HCT116 (cell line): Measurements from ENCODE around the gene PLD4. TPM values are rescaled to one million over a fixed set of nuclear protein-coding genes. Genes with fewer than 3 reads are reported as not detected.

ENCODE experiments used
- ATAC-seq: fragments of 200-7000 bp; cut with Tn5 transposase; 2 replicates; pipeline ENCODE4 v1.9.1; 2020; ENCODE audit warnings: mild to moderate bottlenecking, moderate library complexity
- BruUV-seq: library from RNA; stranded (reverse); fragments of 400-500 nt; replicated peaks from 2 replicates; lab custom pipeline; 2021; lab: Mats Ljungman, UMichigan
- CTCF ChIA-PET: fragments of 300-600 bp; sonication (Branson Sonifier 250); formaldehyde crosslinking; loops from one replicate; lab custom pipeline; 2021; ENCODE audit warnings: antibody characterized with exemption; lab: Charles Lee
- POLR2A ChIA-PET: fragments of 300-600, 350-600 bp; sonication (Branson Sonifier 250); formaldehyde crosslinking; loops from one replicate; lab custom pipeline; 2021; ENCODE audit warnings: antibody characterized with exemption; lab: Charles Lee
- RAD21 ChIA-PET, 2 experiments: fragments of 300-600 bp; sonication (Branson Sonifier 250); formaldehyde crosslinking; loops; one replicate each; lab custom pipeline; 2023; ENCODE audit warnings: low total read pairs in 2 of 2; ENCODE audit not compliant: uncharacterized antibody in 2 of 2, unreplicated experiment in 2 of 2, low non-redundant PET in 1 of 2; lab: Charles Lee
- DNase-seq: peaks from one replicate; pipeline ENCODE4 v3.0.0-alpha.2; 2010; ENCODE audit warnings: low read depth, low spot score
- H2AFZ ChIP-seq: fragments of 200-600 bp; shearing (Covaris generic), sonication (generic); 2 replicates; pipeline ENCODE4 v1.6.1; 2017; ENCODE audit warnings: low read depth, mixed run types, mixed read lengths, antibody characterized with exemption, low read length; ENCODE audit not compliant: poor library complexity, severe bottlenecking
- H3K27ac ChIP-seq: 2 replicates; pipeline ENCODE4 v1.5.1; 2012; ENCODE audit warnings: low read depth, low read length
- H3K27me3 ChIP-seq: fragments of 200-600 bp; sonication (generic); 2 replicates; pipeline ENCODE4 v1.6.1; 2016; ENCODE audit warnings: mixed run types, low read length, mixed read lengths; ENCODE audit not compliant: insufficient read depth
- H3K36me3 ChIP-seq, 2 experiments: fragments of 200-500 bp in 1 of 2; fragments of 200-600 bp in 1 of 2; sonication (Bioruptor generic) in 1 of 2; sonication (generic) in 1 of 2; 2 replicates each; pipeline versions ENCODE4 v1.5.1 to v1.6.1; 2014 to 2016; ENCODE audit warnings: low read length in 2 of 2, inconsistent platforms in 1 of 2, mixed read lengths in 1 of 2, mixed run types in 1 of 2; ENCODE audit not compliant: insufficient read depth in 2 of 2, control insufficient read depth in 1 of 2
- H3K4me1 ChIP-seq, 2 experiments: fragments of 200-600 bp in 1 of 2; sonication (generic) in 1 of 2; 2 replicates each; pipeline versions ENCODE4 v1.5.1 to v1.6.1; 2012 to 2017; ENCODE audit warnings: low read length in 2 of 2, inconsistent platforms in 1 of 2, mild to moderate bottlenecking in 1 of 2, mixed read lengths in 1 of 2, mixed run types in 1 of 2, moderate library complexity in 1 of 2; ENCODE audit not compliant: insufficient read depth in 2 of 2, control insufficient read depth in 1 of 2
- H3K4me2 ChIP-seq: fragments of 200-600 bp; sonication (generic); 2 replicates; pipeline ENCODE4 v1.6.1; 2017; ENCODE audit warnings: mixed run types, low read length, mixed read lengths
- H3K4me3 ChIP-seq, 2 experiments: fragments of 200-600 bp in 1 of 2; sonication (generic) in 1 of 2; replicated peaks in 1 of 2; 2 replicates each; pipeline ENCODE4 v1.5.1; 2011 to 2016; ENCODE audit warnings: low read length in 2 of 2, control low read depth in 1 of 2, low read depth in 1 of 2, mild to moderate bottlenecking in 1 of 2, mixed read lengths in 1 of 2, mixed run types in 1 of 2
- H3K79me2 ChIP-seq: fragments of 200-600 bp; sonication (generic); 2 replicates; pipeline ENCODE4 v1.6.1; 2017; ENCODE audit warnings: mild to moderate bottlenecking, mixed run types, low read length, moderate library complexity, mixed read lengths; ENCODE audit not compliant: insufficient read depth
- H3K9ac ChIP-seq: fragments of 200-600 bp; sonication (generic); 2 replicates; pipeline ENCODE4 v1.6.1; 2016; ENCODE audit warnings: low read length, mixed read lengths
- H3K9me2 ChIP-seq: fragments of 200-600 bp; sonication (generic), shearing (Covaris generic); 2 replicates; pipeline ENCODE4 v1.6.1; 2017; ENCODE audit warnings: mixed run types, mild to moderate bottlenecking, moderate library complexity; ENCODE audit not compliant: insufficient read depth
- H3K9me3 ChIP-seq, 2 experiments: fragments of 200-500 bp in 1 of 2; fragments of 200-600 bp in 1 of 2; sonication (Bioruptor generic) in 1 of 2; sonication (generic) in 1 of 2; 2 replicates each; pipeline ENCODE4 v1.6.1; 2014 to 2017; ENCODE audit warnings: low read length in 2 of 2, mixed read lengths in 2 of 2, inconsistent platforms in 1 of 2, low read depth in 1 of 2, mild to moderate bottlenecking in 1 of 2, mixed run types in 1 of 2, moderate library complexity in 1 of 2; ENCODE audit not compliant: control insufficient read depth in 1 of 2, insufficient read depth in 1 of 2
- H4K20me1 ChIP-seq: fragments of 200-600 bp; sonication (generic), shearing (Covaris generic); 2 replicates; pipeline ENCODE4 v1.6.1; 2017; ENCODE audit warnings: mixed run types, mild to moderate bottlenecking, moderate library complexity; ENCODE audit not compliant: insufficient read depth
- CBX3 ChIP-seq: IDR thresholded peaks from 2 replicates; pipeline ENCODE4 v1.6.1; 2012; ENCODE audit warnings: low read depth
- EGR1 ChIP-seq: IDR thresholded peaks from 2 replicates; pipeline ENCODE4 v1.6.1; 2012; ENCODE audit warnings: low read depth
- FOSL1 ChIP-seq: IDR thresholded peaks from 2 replicates; pipeline ENCODE4 v1.6.1; 2012; ENCODE audit warnings: low read depth
- JUND ChIP-seq: IDR thresholded peaks from 2 replicates; pipeline ENCODE4 v1.6.1; 2012
- MAX ChIP-seq: IDR thresholded peaks from 2 replicates; pipeline ENCODE4 v1.6.1; 2012
- RAD21 ChIP-seq: IDR thresholded peaks from 2 replicates; pipeline ENCODE4 v1.6.1; 2012; ENCODE audit warnings: low read depth, mild to moderate bottlenecking
- ZFX ChIP-seq: fragments of 450-650 bp; IDR thresholded peaks from 2 replicates; pipeline ENCODE4 v1.6.1; 2017
- intact Hi-C: fragments of 100-400 bp; cut with micrococcal nuclease; formaldehyde crosslinking; loops from 2 replicates; pipeline ENCODE4 v1.10.0; 2022
- total RNA-seq: library from RNA; stranded (reverse); gene quantifications from one replicate; pipeline ENCODE4 v1.2.1, GENCODE V29; 2021; ENCODE audit not compliant: unreplicated experiment
- TF ChIP-seq, protein P1 (sequence below): IDR thresholded peaks from 2 replicates; pipeline ENCODE4 v1.6.1; 2011; ENCODE audit warnings: mild to moderate bottlenecking, low read length, moderate library complexity; ENCODE audit not compliant: insufficient replicate concordance; ENCODE audit errors: extremely low read depth

PLD4 gene
- total RNA-seq, 1 experiment from 2014 or later: 0.12 TPM

- peaks cover 6% of the 10 kb centered on the region; the same call in 1 of the 2 replicates for H4K20me1 ChIP-seq
- TF ChIP-seq ZFX: no peak
- no peak for TF ChIP-seq JUND
- no peak for TF ChIP-seq RAD21
- no peak for TF ChIP-seq EGR1
- no peak for TF ChIP-seq MAX
- TF ChIP-seq FOSL1: no peak
- TF ChIP-seq, protein P1, sequence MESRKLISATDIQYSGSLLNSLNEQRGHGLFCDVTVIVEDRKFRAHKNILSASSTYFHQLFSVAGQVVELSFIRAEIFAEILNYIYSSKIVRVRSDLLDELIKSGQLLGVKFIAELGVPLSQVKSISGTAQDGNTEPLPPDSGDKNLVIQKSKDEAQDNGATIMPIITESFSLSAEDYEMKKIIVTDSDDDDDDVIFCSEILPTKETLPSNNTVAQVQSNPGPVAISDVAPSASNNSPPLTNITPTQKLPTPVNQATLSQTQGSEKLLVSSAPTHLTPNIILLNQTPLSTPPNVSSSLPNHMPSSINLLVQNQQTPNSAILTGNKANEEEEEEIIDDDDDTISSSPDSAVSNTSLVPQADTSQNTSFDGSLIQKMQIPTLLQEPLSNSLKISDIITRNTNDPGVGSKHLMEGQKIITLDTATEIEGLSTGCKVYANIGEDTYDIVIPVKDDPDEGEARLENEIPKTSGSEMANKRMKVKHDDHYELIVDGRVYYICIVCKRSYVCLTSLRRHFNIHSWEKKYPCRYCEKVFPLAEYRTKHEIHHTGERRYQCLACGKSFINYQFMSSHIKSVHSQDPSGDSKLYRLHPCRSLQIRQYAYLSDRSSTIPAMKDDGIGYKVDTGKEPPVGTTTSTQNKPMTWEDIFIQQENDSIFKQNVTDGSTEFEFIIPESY: no peak
- no peak for TF ChIP-seq CBX3
- H3K27ac ChIP-seq: no peak overlapping the region
- no peak overlapping the region for H3K4me2 ChIP-seq
- no TSS peak for BruUV-seq
- no peak overlapping the region for H2AFZ ChIP-seq
- no peak overlapping the region for H3K9ac ChIP-seq
- no peak for DNase-seq
- no peaks in the 10 kb centered on the region for H3K9me2 ChIP-seq
- no peak overlapping the region for H3K4me3 ChIP-seq
- H3K4me1 ChIP-seq: peaks cover 19 to 21% of the 10 kb centered on the region in 2 experiments
- CTCF ChIA-PET: no interaction called here
- no peaks in the 10 kb centered on the region for H3K27me3 ChIP-seq
- RAD21 ChIA-PET: no interaction called here
- ATAC-seq: no peak
- no peaks in the 10 kb centered on the region for H3K9me3 ChIP-seq
- H3K36me3 ChIP-seq: peaks cover 5 to 13% of the 10 kb centered on the region in 2 experiments; a peak in 1 of 4 replicates
- POLR2A ChIA-PET: no interaction called here
- peaks cover 27% of the 10 kb centered on the region for H3K79me2 ChIP-seq
- intact Hi-C loops: no loop called here
These were observed 46.1 kb upstream of the PLD4 start for GRCh38 chr14:104878582-104878981.
